GM18508 (cell line): ENCODE data around the gene DNAJC7.
"Not testable (repeated sequence)": the region's sequence is repeated elsewhere in the genome, so short reads cannot be mapped to it uniquely, and the experiment has no call there.

ENCODE experiments used
- ATAC-seq: cut with Tn5 transposase; IDR thresholded peaks from one replicate; pipeline ENCODE4 v1.9.1; 2021; ENCODE audit warnings: moderate number of reproducible peaks; ENCODE audit not compliant: insufficient read depth, unreplicated experiment

The DNAJC7 gene

GRCh38 chr17:41959030-41959335, 58.3 kb downstream of the DNAJC7 start:
- no peak for ATAC-seq

- no peak for ATAC-seq
Measured at GRCh38 chr17:41957869-41958439, 59.3 kb downstream of the DNAJC7 start.

GRCh38 chr17:41957031-41957868, 60.0 kb downstream of the DNAJC7 start:
- ATAC-seq: no peak

- no peak for ATAC-seq
Measured at GRCh38 chr17:41956522-41956921, 60.7 kb downstream of the DNAJC7 start.

- ATAC-seq: no peak
Measured at GRCh38 chr17:41948762-41949460, 68.3 kb downstream of the DNAJC7 start.

GRCh38 chr17:41944943-41945342, 72.3 kb downstream of the DNAJC7 start:
- ATAC-seq: no peak

- ATAC-seq: no peak
Measured at GRCh38 chr17:41943492-41943891, 73.7 kb downstream of the DNAJC7 start.

GRCh38 chr17:41942626-41943373, 74.4 kb downstream of the DNAJC7 start:
- no peak for ATAC-seq

GRCh38 chr17:41941168-41941567, 76.1 kb downstream of the DNAJC7 start:
- no peak for ATAC-seq

- ATAC-seq: no peak
Measured at GRCh38 chr17:41939693-41940090, 77.5 kb downstream of the DNAJC7 start.

GRCh38 chr17:41939044-41939692, 78.1 kb downstream of the DNAJC7 start:
- no peak for ATAC-seq

- no peak for ATAC-seq
Measured at GRCh38 chr17:41937970-41938954, 79.0 kb downstream of the DNAJC7 start.

- ATAC-seq: no peak
Measured at GRCh38 chr17:41935641-41936040, 81.6 kb downstream of the DNAJC7 start.

- ATAC-seq: no peak
Measured at GRCh38 chr17:41932816-41933389, 84.3 kb downstream of the DNAJC7 start.

GRCh38 chr17:41931715-41932114, 85.5 kb downstream of the DNAJC7 start:
- ATAC-seq: not testable (repeated sequence)

- ATAC-seq: not testable (repeated sequence)
Measured at GRCh38 chr17:41930833-41931156, 86.4 kb downstream of the DNAJC7 start.

GRCh38 chr17:41930009-41930832, 87.0 kb downstream of the DNAJC7 start, which contains the start of gene ODAD4:
Gene ODAD4 (plus strand): TSS chr17:41930617. CDS start chr17:41930724, 107 bp downstream.
- peak; percentile 56 for ATAC-seq

GRCh38 chr17:41928693-41929251, 88.5 kb downstream of the DNAJC7 start:
- ATAC-seq: no peak
